GM19452 (cell line): Measurements from ENCODE around the gene ACBD6.

Experiments
- ATAC-seq: cut with Tn5 transposase; IDR thresholded peaks from one replicate; pipeline ENCODE4 v1.9.1; 2021; ENCODE audit not compliant: unreplicated experiment

ACBD6 gene

DNA sequence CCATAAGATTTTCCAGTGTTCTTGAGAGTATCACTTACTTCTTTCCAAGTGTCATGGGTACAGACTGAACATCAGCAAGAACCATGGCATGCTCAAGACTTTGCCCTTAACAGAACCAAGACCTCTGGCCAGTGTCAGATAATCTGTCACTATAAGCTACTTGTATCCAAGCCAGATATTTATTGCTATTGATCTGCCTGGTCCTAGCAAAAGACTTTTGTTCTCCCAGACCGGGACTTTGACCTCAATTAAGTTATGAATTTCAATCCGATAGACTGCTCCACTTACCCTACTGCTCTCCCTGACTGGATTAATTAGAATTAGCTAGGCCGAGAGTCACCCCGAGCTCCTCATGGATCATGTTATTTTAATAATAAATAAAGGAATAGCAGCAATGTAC lies 129.6 kb downstream of the ACBD6 start:
- ATAC-seq = no peak

- ATAC-seq = no peak
These were observed 131.8 kb downstream of the ACBD6 start for GRCh38 chr1:180370597-180370996.

- no peak for ATAC-seq
These were observed 132.2 kb downstream of the ACBD6 start for GRCh38 chr1:180370188-180370587.

DNA sequence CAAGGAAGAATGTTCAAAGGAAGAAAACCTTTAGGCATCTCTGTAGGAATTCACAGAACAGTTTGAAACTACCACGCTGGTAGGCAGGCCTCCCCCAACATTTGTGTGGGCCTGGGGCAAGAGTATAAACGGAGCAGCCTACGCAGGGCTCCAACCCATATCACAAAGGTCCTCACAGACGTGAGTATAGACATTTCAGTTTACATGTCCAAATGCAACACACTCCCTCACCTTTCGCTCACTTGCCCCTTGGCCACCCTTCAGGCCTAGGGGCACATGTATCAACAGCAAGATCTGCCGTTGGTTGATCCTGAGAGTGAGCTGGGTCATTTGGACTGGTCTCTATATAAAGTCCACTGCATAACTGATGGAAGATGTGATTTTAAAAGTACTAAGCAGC lies 133.3 kb downstream of the ACBD6 start:
- no peak for ATAC-seq

GRCh38 chr1:180366371-180367068 lies 135.9 kb downstream of the ACBD6 start:
- no peak for ATAC-seq

GRCh38 chr1:180365039-180365438 lies 137.3 kb downstream of the ACBD6 start:
- no peak for ATAC-seq

DNA sequence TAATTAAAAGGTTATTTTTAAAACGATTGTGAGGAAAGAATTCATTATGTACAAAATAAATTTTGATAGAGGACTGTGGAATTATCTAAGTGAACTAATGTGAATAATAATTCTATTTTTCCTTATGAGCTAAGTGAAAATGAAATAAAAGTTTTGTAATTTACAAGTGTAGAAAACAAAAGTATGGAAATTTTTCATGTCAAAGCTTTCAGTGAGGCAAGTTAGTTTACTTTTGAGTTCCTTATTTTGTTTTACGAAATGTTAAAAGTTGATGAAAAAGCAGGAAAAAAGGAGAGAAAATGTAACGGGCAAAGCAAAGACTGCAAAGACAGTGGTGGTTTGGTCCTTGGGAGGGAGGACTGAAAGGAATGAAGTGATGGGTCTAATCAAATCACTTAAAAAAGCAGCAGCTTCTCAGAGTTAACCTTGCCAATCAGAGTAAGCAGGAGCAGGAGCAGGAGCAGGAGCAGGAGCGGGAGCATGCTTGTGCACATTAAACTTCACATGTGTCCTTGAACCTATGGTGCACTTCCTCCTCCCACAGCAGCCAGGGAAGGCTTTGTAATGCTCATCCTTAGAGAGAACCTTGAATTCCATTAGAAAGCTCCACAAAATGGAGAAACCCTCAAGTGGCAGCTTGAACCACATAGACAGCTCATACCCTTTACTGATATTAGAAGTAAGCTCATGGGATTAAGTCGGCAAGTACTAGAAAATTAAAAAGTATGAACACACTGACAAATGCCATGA lies 139.0 kb downstream of the ACBD6 start:
- no peak for ATAC-seq

DNA sequence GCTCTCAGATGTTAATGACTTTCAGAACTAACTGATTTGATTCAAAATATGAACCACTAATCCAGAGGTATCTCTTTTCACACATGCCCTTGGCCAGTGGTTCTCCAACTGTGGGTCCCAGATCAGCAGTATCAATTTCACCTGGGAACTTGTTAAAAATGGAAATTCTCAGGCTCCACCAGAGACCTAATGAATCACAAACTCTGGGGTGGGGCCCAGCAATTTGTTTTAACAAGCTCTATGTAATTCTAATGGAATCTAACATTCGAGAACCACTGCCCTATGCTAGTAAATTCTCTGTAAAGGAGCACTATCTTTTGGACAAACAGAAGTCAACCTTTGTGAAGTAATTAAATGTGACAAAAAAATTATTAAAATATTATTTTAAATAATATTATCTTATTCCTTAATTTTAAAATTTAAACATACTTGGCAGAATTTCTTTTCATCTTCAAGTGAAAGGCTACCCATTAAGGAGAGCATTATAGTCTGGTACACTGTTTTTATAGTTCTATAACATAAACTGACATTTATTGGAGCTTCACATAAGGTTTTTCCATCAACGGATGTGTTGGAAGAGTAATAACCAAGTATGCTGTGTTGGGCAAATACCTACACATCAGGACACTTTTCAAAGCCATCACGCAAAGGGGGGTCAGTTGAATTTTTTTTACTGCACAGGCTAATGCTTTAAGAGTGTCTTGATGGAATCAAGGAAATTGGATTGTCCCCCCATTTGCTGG lies 141.9 kb downstream of the ACBD6 start:
- ATAC-seq = no peak

DNA sequence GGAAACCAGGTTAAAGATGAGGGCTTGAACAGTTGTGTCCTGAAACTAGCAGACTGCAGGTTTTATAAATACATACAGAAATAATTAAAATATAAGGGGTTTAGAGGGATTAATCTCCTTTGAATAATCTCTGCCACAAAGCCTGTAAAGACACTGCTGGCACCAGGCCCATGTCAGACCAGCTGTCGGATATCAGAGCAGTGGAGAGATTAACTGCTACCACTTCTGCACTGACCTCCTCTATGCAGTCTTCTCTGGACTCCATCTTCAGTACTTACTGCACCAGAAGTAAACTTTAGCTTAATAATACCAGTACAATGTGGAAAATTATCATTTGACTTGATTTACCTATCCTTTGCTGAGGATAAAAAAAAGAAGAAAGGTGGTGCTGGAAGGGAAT lies 143.7 kb downstream of the ACBD6 start:
- ATAC-seq = no peak

DNA sequence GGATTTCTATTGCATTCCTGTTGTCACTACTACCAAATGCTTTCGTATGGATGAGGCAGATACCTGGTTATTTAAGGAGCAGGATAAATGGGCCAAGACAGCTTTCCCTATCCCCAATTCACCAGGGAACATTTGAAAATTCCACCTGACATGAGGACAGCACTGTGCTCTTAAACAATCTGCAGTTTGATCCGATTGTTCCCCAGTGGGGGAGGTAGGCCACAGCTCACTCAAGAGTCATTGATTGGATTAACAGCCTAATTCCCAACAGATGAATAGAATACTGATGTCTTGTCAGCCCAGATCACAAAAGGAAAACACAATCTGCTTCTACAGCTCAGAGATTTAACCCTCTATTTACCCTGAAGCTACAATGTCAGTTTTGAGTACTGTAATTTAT lies 148.4 kb downstream of the ACBD6 start:
- no peak for ATAC-seq

DNA sequence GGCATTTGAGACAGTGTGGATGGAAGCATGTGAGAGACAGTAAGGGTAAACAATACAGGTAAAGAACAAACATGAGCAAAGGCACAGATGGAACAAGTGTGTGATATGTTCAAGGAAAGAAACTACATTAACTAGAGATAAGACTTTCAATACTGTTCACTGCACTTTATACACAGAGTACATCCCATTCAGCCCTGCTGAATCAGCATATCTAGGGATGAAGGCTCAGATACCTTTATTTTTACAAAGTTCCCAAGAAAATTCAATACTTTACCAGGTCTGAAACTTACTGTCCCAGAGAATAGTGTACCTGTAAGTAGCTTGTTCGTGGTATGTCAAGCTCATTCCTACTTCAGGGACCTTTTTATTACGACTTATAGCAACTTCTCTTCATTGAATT lies 149.8 kb downstream of the ACBD6 start:
- no peak for ATAC-seq

DNA sequence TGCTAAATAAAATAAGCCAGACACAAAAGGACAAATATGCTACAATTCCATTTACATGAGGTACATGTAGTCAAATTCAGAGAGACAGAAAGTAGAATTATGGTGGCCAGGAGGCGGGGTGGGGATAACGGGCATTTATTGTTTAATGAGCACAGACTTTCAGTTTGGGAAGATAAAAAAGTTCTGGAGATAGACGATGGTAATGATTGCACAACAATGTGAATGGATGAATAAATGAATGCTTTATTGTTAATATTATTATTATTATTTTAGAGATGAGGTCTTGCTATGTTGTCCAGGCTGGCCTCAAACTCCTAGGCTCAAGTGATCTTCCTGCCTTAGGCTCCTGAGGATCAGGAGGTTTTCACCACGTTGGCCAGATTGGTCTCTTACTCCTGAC lies 150.4 kb downstream of the ACBD6 start:
- no peak for ATAC-seq

- ATAC-seq = no peak
These were observed 157.2 kb downstream of the ACBD6 start for GRCh38 chr1:180345148-180345547.

DNA sequence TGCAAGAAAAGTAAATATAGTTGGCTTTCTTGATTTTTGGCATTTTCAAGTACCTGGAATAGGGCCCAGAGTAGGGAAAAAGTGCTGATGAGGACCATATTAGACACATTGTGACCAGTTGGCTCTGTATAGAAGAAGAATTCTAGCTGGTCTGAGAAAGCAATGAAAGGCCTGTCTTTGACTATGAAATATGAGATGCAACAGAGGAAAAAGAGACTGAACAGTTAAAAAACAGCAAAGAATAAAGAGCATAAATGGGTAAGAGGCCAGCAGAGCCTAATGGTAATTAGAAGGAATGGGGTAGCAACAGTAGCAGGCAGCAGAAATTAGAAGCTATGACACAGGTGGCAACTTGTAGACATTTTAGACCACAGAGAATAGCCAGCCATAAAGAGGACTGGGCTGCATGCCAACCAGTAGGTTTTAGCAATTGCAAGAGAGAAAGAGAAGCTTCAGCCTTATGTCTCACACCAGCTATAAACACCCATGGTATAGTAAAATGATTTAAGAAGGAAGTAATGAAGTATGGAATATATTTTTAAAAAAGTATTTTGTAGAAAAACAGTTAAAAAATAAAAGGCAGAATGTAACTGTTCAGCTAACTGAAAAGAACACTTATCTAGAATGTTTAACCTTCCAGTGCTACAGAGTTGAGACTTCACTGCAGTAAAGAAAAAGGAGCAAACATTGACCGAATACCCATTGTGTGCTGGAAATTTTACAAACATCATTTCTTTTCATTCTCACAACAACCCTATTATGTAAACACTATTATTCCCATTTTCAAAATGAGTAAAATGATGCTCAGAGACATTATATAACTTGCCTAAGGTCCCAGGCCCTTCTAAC lies 158.2 kb downstream of the ACBD6 start:
- peak; percentile 63 for ATAC-seq

- ATAC-seq = no peak
These were observed 175.3 kb downstream of the ACBD6 start for GRCh38 chr1:180327089-180327488.

DNA sequence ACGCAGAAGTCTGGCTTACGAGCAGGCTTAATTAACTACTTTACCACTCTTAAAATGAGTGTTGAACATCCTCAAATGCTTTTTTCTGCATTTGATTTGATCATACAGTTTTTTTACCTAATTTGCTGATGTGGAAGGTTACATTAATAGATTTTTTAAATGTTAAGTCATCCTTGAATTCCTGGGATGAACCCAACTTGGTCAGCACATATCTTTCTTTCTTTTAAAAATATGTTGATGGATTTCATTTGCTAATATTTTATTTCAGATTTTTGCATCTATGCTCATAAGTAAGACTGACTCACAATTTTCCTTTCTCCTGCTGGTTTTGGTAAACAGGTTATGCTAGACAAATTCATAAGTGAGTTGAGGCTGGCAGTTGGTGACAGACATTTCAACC lies 189.5 kb downstream of the ACBD6 start:
- ATAC-seq = no peak

DNA sequence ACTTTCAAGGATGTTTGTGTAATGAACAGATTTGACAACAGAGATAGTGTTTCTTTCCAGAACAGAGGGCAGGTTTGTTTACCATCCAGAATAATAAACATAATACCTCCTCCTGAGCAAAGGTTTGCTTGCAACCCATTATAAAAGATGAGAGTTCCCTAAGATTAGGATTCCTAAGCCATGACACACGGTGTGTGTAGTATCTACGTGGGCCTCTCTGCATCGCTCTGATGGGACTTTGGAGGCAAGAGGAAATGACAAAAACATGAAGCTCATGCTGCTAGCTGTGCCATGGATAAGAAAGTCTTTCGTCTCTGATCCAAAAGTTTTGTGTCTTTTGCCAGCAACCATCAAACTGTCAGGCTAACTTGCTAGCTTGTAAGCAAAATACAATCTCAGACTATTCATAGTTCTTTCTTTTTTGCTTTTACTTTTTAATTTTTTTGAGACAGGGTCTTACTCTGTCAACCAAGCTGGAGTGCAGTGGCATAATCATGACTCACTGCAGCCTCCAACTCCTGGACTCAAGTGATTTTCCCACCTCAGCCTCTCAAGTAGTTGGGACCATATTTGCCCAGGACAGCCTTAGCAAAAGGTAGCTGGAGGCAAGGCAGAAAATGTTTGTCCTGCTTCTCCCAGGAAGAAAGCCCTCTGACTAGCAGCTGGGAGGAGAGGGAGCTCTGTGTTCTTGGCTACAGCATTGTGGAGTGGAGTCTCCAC lies 191.2 kb downstream of the ACBD6 start:
- ATAC-seq = no peak

- ATAC-seq = no peak
These were observed 192.3 kb downstream of the ACBD6 start for GRCh38 chr1:180310095-180310494.

- no peak for ATAC-seq
These were observed 193.0 kb downstream of the ACBD6 start for GRCh38 chr1:180309338-180309737.

- ATAC-seq = no peak
These were observed 201.1 kb downstream of the ACBD6 start for GRCh38 chr1:180301135-180301742.
